ENCODE results near the gene ATOH8.
"Not testable (repeated sequence)": the region's sequence is repeated elsewhere in the genome, so short reads cannot be mapped to it uniquely, and the experiment has no call there.

ATOH8 gene

GRCh38 chr2:85713836-85714235 lies 40.0 kb upstream of the ATOH8 start:
- Histone ChIP-seq H3K9ac (ENCODE audit: low read depth, low read length) (no peak overlapping the region), H3K36me3 (ENCODE audit: insufficient read depth, low read length) (no peaks in the 10 kb centered on the region), H3K4me1 (ENCODE audit: insufficient read depth, low read length) (no peaks in the 10 kb centered on the region), H3K9me3 (ENCODE audit: control insufficient read depth, insufficient read depth, low read length) (no peaks in the 10 kb centered on the region)

- H3K9me3 ChIP-seq (ENCODE audit: control insufficient read depth, insufficient read depth, low read length); H3K9ac ChIP-seq (ENCODE audit: low read depth, low read length); H3K36me3 ChIP-seq (ENCODE audit: insufficient read depth, low read length); H3K4me1 ChIP-seq (ENCODE audit: insufficient read depth, low read length): not testable (repeated sequence)
Measured at GRCh38 chr2:85714421-85714820, 39.4 kb upstream of the ATOH8 start.

GRCh38 chr2:85714841-85715240 lies 39.0 kb upstream of the ATOH8 start:
- no peaks in the 10 kb centered on the region for H3K36me3 ChIP-seq (ENCODE audit: insufficient read depth, low read length)
- H3K9me3 ChIP-seq (ENCODE audit: control insufficient read depth, insufficient read depth, low read length): no peaks in the 10 kb centered on the region
- H3K4me1 ChIP-seq (ENCODE audit: insufficient read depth, low read length): no peaks in the 10 kb centered on the region

GRCh38 chr2:85716346-85716914 lies 37.4 kb upstream of the ATOH8 start:
- Histone ChIP-seq H3K4me1 (ENCODE audit: insufficient read depth, low read length) (no peaks in the 10 kb centered on the region), H3K9ac (ENCODE audit: low read depth, low read length) (no peak overlapping the region), H3K9me3 (ENCODE audit: control insufficient read depth, insufficient read depth, low read length) (0 out of 2 replicates have a peak, but pooled peaks cover 4% of the 10 kb centered on the region), H3K36me3 (ENCODE audit: insufficient read depth, low read length) (no peaks in the 10 kb centered on the region)

More at GRCh38 chr2:85714841-85715240, 39.0 kb upstream of the ATOH8 start:
- no peak overlapping the region for H3K9ac ChIP-seq (ENCODE audit: low read depth, low read length)

GRCh38 chr2:85717308-85718008 lies 36.3 kb upstream of the ATOH8 start:
- Histone ChIP-seq H3K36me3 (ENCODE audit: insufficient read depth, low read length) (no peaks in the 10 kb centered on the region), H3K9ac (ENCODE audit: low read depth, low read length) (no peak overlapping the region), H3K9me3 (ENCODE audit: control insufficient read depth, insufficient read depth, low read length) (0 out of 2 replicates have a peak, but pooled peaks cover 4% of the 10 kb centered on the region), H3K4me1 (ENCODE audit: insufficient read depth, low read length) (no peaks in the 10 kb centered on the region)

GRCh38 chr2:85718009-85718391 lies 35.8 kb upstream of the ATOH8 start:
- 0 out of 2 replicates have a peak, but pooled peaks cover 4% of the 10 kb centered on the region for H3K9me3 ChIP-seq (ENCODE audit: control insufficient read depth, insufficient read depth, low read length)

GRCh38 chr2:85718885-85719492 lies 34.8 kb upstream of the ATOH8 start:
- Histone ChIP-seq H3K9me3 (ENCODE audit: control insufficient read depth, insufficient read depth, low read length) (0 out of 2 replicates have a peak, but pooled peaks cover 4% of the 10 kb centered on the region), H3K36me3 (ENCODE audit: insufficient read depth, low read length) (no peaks in the 10 kb centered on the region), H3K4me1 (ENCODE audit: insufficient read depth, low read length) (no peaks in the 10 kb centered on the region), H3K9ac (ENCODE audit: low read depth, low read length) (no peak overlapping the region)

More at GRCh38 chr2:85718009-85718391, 35.8 kb upstream of the ATOH8 start:
- H3K9ac ChIP-seq (ENCODE audit: low read depth, low read length): no peak overlapping the region
- no peaks in the 10 kb centered on the region for H3K4me1 ChIP-seq (ENCODE audit: insufficient read depth, low read length)
- no peaks in the 10 kb centered on the region for H3K36me3 ChIP-seq (ENCODE audit: insufficient read depth, low read length)

- Histone ChIP-seq H3K9me3 (ENCODE audit: control insufficient read depth, insufficient read depth, low read length) (0 out of 2 replicates have a peak, but pooled peaks cover 4% of the 10 kb centered on the region), H3K4me1 (ENCODE audit: insufficient read depth, low read length) (no peaks in the 10 kb centered on the region), H3K36me3 (ENCODE audit: insufficient read depth, low read length) (no peaks in the 10 kb centered on the region), H3K9ac (ENCODE audit: low read depth, low read length) (no peak overlapping the region)
Measured at GRCh38 chr2:85719609-85720240, 34.1 kb upstream of the ATOH8 start.

GRCh38 chr2:85720533-85720932 lies 33.3 kb upstream of the ATOH8 start:
- Histone ChIP-seq H3K9ac (ENCODE audit: low read depth, low read length) (no peak overlapping the region), H3K9me3 (ENCODE audit: control insufficient read depth, insufficient read depth, low read length) (0 out of 2 replicates have a peak, but pooled peaks cover 4% of the 10 kb centered on the region), H3K4me1 (ENCODE audit: insufficient read depth, low read length) (no peaks in the 10 kb centered on the region), H3K36me3 (ENCODE audit: insufficient read depth, low read length) (no peaks in the 10 kb centered on the region)

- no peak overlapping the region for H3K9ac ChIP-seq (ENCODE audit: low read depth, low read length)
Measured at GRCh38 chr2:85721641-85722040, 32.1 kb upstream of the ATOH8 start.

GRCh38 chr2:85722519-85722918 lies 31.3 kb upstream of the ATOH8 start:
- Histone ChIP-seq H3K4me1 (ENCODE audit: insufficient read depth, low read length) (no peaks in the 10 kb centered on the region), H3K9ac (ENCODE audit: low read depth, low read length) (no peak overlapping the region), H3K9me3 (ENCODE audit: control insufficient read depth, insufficient read depth, low read length) (0 out of 2 replicates have a peak, but pooled peaks cover 4% of the 10 kb centered on the region), H3K36me3 (ENCODE audit: insufficient read depth, low read length) (no peaks in the 10 kb centered on the region)

More at GRCh38 chr2:85721641-85722040, 32.1 kb upstream of the ATOH8 start:
- H3K9me3 ChIP-seq (ENCODE audit: control insufficient read depth, insufficient read depth, low read length): 0 out of 2 replicates have a peak, but pooled peaks cover 4% of the 10 kb centered on the region
- no peaks in the 10 kb centered on the region for H3K4me1 ChIP-seq (ENCODE audit: insufficient read depth, low read length)
- H3K36me3 ChIP-seq (ENCODE audit: insufficient read depth, low read length): no peaks in the 10 kb centered on the region

- no peak overlapping the region for H3K9ac ChIP-seq (ENCODE audit: low read depth, low read length)
- no peaks in the 10 kb centered on the region for H3K4me1 ChIP-seq (ENCODE audit: insufficient read depth, low read length)
- 0 out of 2 replicates have a peak, but pooled peaks cover 4% of the 10 kb centered on the region for H3K9me3 ChIP-seq (ENCODE audit: control insufficient read depth, insufficient read depth, low read length)
- H3K36me3 ChIP-seq (ENCODE audit: insufficient read depth, low read length): no peaks in the 10 kb centered on the region
Measured at GRCh38 chr2:85723707-85724360, 30.0 kb upstream of the ATOH8 start.

- Histone ChIP-seq H3K9me3 (ENCODE audit: control insufficient read depth, insufficient read depth, low read length) (0 out of 2 replicates have a peak, but pooled peaks cover 4% of the 10 kb centered on the region), H3K9ac (ENCODE audit: low read depth, low read length) (no peak overlapping the region), H3K36me3 (ENCODE audit: insufficient read depth, low read length) (no peaks in the 10 kb centered on the region), H3K4me1 (ENCODE audit: insufficient read depth, low read length) (no peaks in the 10 kb centered on the region)
Measured at GRCh38 chr2:85724731-85725181, 29.0 kb upstream of the ATOH8 start.

GRCh38 chr2:85725451-85725850 lies 28.3 kb upstream of the ATOH8 start:
- Histone ChIP-seq H3K9ac (ENCODE audit: low read depth, low read length) (no peak overlapping the region), H3K36me3 (ENCODE audit: insufficient read depth, low read length) (no peaks in the 10 kb centered on the region), H3K9me3 (ENCODE audit: control insufficient read depth, insufficient read depth, low read length) (0 out of 2 replicates have a peak, but pooled peaks cover 4% of the 10 kb centered on the region), H3K4me1 (ENCODE audit: insufficient read depth, low read length) (no peaks in the 10 kb centered on the region)
